ENCODE measurements around the gene GPC6. TPM values are rescaled to one million over a fixed set of nuclear protein-coding genes. Genes with fewer than 3 reads are reported as not detected.

GPC6 gene
- total RNA-seq, 2 donors from 2014 or later, result 1.6 to 4.0 TPM

DNA sequence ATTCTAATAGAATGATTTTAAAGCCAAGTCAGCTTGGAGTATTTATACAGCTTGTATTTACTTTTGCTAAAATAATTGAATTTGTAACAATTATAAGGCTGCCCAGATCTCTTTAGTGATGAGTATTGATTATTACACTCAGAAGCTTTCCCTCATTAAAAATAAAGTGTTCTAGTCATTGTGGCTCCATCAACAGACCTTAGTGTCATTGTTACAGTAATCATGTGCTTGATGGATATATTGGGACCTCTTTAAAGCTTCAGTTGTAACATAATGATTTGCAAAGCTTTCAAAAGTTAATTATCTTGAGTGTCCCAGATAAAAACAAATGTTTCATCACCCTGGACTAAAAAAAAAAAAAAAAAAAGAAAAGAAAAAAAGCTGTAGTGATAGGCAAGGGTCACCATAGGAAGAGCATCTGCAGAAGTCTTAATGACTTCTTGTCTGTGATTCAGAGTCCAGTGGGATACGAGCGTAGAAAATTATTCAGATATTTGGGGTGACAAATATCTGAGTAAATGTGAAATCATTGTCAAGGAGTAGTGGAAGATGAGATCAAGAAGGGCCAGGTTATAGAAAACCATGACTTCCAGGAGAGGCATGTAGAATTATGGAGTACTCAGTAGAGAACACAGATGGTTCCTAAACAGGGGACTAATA, 883.2 kb downstream of the GPC6 start:
- no peak overlapping the region for H3K4me3 ChIP-seq
- H3K27me3 ChIP-seq, result no peaks in the 10 kb centered on the region
- intact Hi-C loops (cut with DNase I), result no loop called here
- ATAC-seq, result no peak
- no peak for DNase-seq
- no peaks in the 10 kb centered on the region for H3K4me1 ChIP-seq
- TF ChIP-seq POLR2A (IDR thresholded peaks at IDR 0.05), result no peak
- no peak for TF ChIP-seq CTCF (IDR thresholded peaks at IDR 0.05)
- WGBS, 2 donors, result 90% methylated on average over 2 of the region's 2 CpGs
- H3K36me3 ChIP-seq (replicated peaks in 1 of 2; ENCODE audit: insufficient read depth in 1 of 2, low read depth in 2 of 2), result no peaks in the 10 kb centered on the region
- H3K27ac ChIP-seq, result no peak overlapping the region
- no peaks in the 10 kb centered on the region for H3K9me3 ChIP-seq

GRCh38 chr13:94112227-94112626, 885.6 kb downstream of the GPC6 start:
- no peaks in the 10 kb centered on the region for H3K36me3 ChIP-seq (replicated peaks in 1 of 2; ENCODE audit: insufficient read depth in 1 of 2, low read depth in 2 of 2)
- intact Hi-C loops (cut with DNase I), result no loop called here
- no peaks in the 10 kb centered on the region for H3K9me3 ChIP-seq
- no peak overlapping the region for H3K27ac ChIP-seq
- DNase-seq (peak; percentile 8 to 34 (median 24)), ATAC-seq (peak; percentile 71)
- 52 to 55% methylated on average over 3 of the region's 3 CpGs for WGBS, 2 donors
- no peak for TF ChIP-seq POLR2A (IDR thresholded peaks at IDR 0.05)
- no peak for TF ChIP-seq CTCF (IDR thresholded peaks at IDR 0.05)
- no peak overlapping the region for H3K4me3 ChIP-seq
- H3K27me3 ChIP-seq, result no peaks in the 10 kb centered on the region
- H3K4me1 ChIP-seq, result no peaks in the 10 kb centered on the region

DNA sequence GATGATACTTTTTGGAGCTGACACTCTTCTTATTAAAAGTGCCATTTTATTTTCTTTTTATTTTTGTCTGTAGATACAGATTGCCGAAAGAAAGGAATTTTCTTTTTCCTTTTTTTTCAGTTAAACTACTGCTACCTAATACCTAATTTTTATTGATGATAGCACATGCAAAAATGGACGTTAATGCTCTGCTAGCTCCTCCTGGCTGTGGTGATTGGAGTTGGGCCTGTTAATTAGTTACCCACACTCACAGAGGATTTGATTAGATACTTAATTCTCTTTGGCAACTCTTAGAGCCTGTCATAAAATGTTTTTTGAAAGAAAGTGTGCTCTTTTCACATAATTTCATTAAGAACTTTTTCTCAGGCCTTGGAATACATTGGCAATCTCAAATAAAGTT, 886.1 kb downstream of the GPC6 start:
- WGBS, 2 donors, result 39 to 41% methylated on average over 2 of the region's 2 CpGs
- TF ChIP-seq POLR2A (IDR thresholded peaks at IDR 0.05) (no peak), CTCF (IDR thresholded peaks at IDR 0.05) (no peak)
- H3K4me1 ChIP-seq, result no peaks in the 10 kb centered on the region
- no peaks in the 10 kb centered on the region for H3K27me3 ChIP-seq
- H3K9me3 ChIP-seq, result no peaks in the 10 kb centered on the region
- ATAC-seq (no peak), DNase-seq (no peak)
- no peaks in the 10 kb centered on the region for H3K36me3 ChIP-seq (replicated peaks in 1 of 2; ENCODE audit: insufficient read depth in 1 of 2, low read depth in 2 of 2)
- H3K4me3 ChIP-seq, result no peak overlapping the region
- no peak overlapping the region for H3K27ac ChIP-seq
- intact Hi-C loops (cut with DNase I), result no loop called here

DNA sequence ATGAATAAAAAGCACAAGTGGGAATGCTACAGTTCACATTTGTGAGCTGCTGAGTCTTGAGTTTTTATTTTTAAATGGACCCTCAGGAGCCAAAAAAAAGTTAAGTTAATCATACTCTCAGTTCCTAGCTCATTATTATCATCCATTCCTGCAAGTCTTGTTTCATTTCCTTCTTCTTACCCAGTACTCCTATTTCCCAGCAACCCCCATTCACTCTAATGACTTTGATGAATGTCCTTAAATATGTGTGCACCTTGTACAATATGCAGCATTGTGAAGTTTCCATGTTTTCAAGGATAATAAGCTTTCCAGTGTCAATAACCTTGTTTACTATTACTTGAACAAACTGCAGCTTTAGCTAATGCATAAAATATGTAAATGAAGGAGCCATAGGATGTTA, 886.6 kb downstream of the GPC6 start:
- TF ChIP-seq POLR2A (IDR thresholded peaks at IDR 0.05) (no peak), CTCF (IDR thresholded peaks at IDR 0.05) (no peak)
- Histone ChIP-seq H3K4me3 (no peak overlapping the region), H3K4me1 (no peaks in the 10 kb centered on the region), H3K36me3 (replicated peaks in 1 of 2; ENCODE audit: insufficient read depth in 1 of 2, low read depth in 2 of 2) (no peaks in the 10 kb centered on the region), H3K27me3 (no peaks in the 10 kb centered on the region), H3K27ac (no peak overlapping the region), H3K9me3 (no peaks in the 10 kb centered on the region)
- DNase-seq, result no peak
- ATAC-seq, result no peak
- intact Hi-C loops (cut with DNase I), result no loop called here

DNA sequence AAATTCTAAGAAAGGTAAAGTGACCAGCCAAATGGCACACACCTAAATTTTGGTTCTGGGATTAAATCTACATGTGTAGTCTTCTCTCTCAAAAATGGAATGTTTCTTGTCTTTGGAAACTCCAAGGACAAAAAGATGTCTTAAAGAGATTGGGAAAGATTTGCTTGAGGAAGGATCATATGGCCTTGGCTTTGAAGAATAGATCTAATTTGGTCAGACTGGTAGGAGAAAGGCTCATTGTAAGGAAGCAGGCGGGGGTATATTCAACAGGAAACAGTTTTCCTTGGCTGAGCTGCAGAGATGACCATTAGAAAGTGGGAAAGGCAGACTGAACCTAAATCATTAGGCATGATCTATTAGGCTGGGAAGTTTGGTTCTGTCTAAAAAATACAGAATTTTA, 887.6 kb downstream of the GPC6 start:
- WGBS, 2 donors, result 83 to 92% methylated on average over 1 of the region's 1 CpG
- TF ChIP-seq CTCF (IDR thresholded peaks at IDR 0.05), result no peak
- no peak for TF ChIP-seq POLR2A (IDR thresholded peaks at IDR 0.05)
- no peak overlapping the region for H3K27ac ChIP-seq
- intact Hi-C loops (cut with DNase I), result no loop called here
- ATAC-seq, result no peak
- no peaks in the 10 kb centered on the region for H3K9me3 ChIP-seq
- no peaks in the 10 kb centered on the region for H3K27me3 ChIP-seq
- peaks cover 1% of the 10 kb centered on the region for H3K4me1 ChIP-seq
- no peaks in the 10 kb centered on the region for H3K36me3 ChIP-seq (replicated peaks in 1 of 2; ENCODE audit: insufficient read depth in 1 of 2, low read depth in 2 of 2)
- no peak overlapping the region for H3K4me3 ChIP-seq
- no peak for DNase-seq
